Fibroblast of gingiva (primary cell): ENCODE measurements around the gene MANBA.
A peak's percentile ranks its signal among the peaks of the same experiment; 100 is the strongest.
"Not testable (repeated sequence)": the region's sequence is repeated elsewhere in the genome, so short reads cannot be mapped to it uniquely, and the experiment has no call there.

Experiments used
- DNase-seq: peaks from one replicate; pipeline ENCODE4 v3.0.0-alpha.2; 2011; ENCODE audit warnings: low read depth

The MANBA gene

GRCh38 chr4:102722740-102723139 lies 38.0 kb downstream of the MANBA start:
- no peak for DNase-seq

DNA sequence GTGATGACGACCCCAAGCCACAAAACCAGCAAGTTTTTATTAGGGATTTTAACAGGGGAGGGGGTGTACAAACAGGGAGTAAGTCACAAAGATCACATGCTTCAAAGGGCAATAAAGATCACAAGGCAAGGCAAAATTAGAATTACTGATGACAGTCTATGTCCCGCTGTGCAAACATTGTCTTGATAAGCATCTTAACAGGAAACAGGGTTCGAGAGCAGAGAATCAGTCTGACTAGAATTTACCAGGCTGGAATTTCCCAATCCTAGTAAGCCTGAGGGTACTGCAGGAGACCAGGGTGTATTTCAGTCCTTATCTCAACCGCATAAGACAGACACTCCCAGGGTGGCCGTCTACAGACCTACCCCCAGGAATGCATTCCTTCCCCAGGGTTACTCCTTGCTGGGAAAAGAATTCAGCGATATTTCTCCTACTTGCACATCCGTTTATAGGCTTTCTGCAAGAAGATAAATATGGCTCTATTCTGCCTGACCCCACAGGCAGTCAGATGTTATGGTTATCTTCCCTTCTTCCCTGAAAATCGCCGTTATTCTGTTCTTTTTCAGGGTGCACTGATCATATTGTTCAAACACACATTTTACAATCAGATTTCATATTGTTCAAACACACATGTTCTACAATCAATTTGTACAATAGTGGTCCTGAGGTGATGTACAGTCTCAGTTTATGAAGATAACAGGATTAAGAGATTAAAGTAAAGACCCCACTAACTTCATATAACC lies 41.8 kb downstream of the MANBA start:
- not testable (repeated sequence) for DNase-seq

GRCh38 chr4:102717448-102718092 lies 43.2 kb downstream of the MANBA start:
- no peak for DNase-seq

- no peak for DNase-seq
Measured at GRCh38 chr4:102715057-102715456, 45.7 kb downstream of the MANBA start.

DNA sequence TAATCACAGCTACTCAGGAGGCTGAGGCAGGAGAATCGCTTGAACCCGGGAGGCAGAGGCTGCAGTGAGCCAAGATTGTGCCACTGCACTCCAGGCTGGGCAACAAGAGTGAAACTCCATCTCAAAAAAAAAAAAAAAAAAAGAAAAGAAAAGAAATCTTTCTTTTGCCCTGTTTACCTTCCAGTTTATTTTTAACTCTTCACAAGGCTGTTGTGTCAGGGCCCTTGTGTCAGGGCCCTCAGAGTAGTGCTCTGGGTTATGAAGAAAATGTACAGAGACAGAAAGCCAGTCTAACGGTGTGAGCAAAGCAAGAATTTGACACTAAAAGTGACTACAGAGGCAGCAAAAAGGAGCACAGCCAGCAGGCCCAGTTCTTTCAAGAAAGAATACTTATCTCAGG lies 47.0 kb downstream of the MANBA start:
- not testable (repeated sequence) for DNase-seq

DNA sequence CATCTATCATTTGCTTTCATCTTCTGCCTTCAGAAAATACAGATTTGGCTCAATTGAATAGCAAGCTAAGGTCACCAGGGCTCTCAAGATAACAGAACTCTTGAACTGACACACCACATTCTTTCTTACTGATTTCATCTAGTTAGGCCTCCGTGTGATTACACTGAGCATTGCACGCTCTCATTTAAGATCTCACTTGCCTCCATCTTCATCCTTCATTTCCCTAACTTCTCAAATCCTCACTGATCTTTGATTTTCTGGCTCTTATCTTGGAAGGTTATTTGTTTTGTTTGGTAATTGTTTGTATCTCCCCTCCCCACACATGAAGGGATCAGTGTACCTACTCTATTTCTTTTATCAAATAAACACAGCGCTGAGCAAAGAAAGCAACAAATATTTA lies 47.7 kb downstream of the MANBA start:
- no peak for DNase-seq

DNA sequence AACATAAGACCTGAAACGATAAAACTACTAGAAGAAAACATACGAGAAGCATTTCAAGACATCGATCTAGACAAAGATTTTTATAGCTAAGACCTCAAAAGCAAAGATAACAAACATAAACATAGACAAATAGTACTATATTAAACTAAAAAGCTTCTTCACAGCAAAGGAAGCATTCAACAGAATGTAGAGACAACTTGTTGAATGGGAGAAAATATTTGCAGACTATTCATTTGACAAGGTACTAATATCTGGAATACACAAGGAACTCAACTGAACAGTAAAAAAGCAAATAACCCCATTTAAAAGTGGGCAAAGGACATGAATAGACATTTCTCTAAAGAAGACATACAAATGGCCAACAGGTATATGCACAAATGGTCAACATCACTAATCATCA lies 49.8 kb downstream of the MANBA start:
- DNase-seq: no peak

DNA sequence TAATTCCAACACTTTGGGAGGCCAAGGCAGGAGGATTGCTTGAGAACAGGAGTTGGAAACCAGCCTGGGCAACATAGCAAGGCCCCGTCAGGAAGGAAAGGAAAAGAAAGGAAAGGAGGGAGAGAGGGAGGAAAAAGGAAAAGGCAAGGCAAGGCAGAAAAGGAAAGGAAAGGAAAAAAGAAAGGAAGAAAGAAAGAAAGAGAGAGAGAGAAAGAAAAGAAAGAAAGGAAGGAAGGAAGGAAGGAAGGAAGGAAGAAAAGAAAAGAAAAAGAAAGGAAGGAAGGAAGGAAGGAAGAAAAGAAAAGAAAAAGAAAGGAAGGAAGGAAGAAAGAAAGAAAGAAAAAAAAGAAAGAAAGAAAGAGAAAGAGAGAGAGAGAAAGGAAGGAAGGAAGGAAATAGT lies 51.7 kb downstream of the MANBA start:
- not testable (repeated sequence) for DNase-seq

- no peak for DNase-seq
Measured at GRCh38 chr4:102707150-102707549, 53.6 kb downstream of the MANBA start.

DNA sequence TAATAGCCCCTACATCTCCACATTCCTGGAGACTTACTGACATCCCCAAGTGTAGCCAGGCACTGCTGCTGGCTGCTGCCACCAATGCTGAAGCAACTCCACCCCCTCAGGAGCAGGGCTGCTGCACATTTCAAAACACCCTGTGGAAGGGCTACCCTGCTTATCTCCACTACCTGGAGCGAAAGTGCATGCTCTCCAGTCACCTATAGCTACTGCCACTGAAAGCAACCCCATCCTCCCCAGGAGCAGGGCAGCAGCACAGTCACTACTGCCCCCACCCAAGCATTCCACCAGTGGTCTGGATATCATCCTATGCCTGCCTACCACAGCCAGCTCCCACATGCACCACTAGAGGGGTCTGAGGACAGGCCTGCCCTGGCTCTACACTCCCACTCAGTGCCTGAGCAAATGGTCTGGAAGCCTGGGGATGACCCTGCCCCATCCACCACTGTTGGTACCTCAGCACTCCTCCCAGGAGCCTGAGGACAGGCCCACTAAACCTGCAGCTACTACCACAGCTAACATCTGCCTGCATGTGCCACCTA lies 55.3 kb downstream of the MANBA start:
- no peak for DNase-seq

DNA sequence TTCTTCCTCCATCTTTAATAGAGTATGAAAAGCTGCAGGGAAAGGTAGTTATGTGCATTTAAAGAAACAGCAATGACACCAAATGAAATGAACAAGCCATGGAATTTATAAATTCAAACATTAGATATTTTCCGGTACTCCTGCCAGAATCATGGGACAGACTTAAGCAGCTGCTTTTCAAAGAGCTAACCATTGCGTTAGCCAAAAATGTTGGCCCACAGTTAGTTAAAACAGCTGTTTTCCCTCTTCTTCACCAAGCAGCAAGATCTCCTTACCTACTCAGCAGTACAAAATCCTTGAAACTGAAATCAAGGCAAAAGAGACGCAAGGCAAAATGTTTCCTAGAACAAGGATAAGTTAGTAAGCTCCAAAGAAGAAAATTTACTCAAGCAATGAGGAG lies 64.0 kb downstream of the MANBA start:
- DNase-seq: peak; percentile 61

DNA sequence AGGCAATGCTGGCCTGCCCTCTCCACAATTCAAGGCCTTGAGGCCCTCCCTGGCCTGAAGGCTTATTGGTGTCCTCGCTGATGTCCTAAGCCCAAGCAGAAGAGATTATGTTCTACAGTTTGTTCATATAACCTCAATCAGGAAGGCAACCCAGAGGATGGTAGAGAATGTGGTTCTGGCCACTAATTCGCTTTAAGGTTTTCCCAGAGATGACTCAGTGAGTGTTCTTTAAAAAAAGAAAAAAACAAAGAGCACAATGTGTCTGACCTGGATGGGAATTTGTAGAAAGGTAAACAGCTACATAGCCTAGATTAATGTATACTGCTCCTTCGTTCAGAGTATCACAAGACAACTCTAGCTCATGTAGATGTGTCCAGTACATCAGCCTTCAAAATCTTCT lies 66.0 kb downstream of the MANBA start:
- no peak for DNase-seq

DNA sequence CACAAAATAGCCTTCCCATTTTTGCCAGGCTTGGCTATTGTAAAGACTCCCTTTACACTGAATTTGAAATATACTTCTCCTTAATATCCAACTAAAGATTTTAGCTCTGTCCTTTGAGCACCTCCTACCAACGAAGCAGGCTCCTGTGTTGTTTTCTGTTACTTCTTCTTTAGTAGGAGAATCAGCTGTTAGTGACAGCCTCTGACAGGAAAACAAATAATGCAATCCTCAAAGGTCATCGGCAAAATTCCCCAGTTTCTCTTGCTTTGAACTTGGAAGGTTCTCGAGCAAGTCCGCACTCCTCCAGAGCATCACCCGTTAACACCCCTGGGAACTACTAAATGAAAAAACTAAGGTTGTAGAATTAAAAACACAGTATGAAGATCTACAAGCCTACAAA lies 66.9 kb downstream of the MANBA start:
- DNase-seq: no peak

- DNase-seq: no peak
Measured at GRCh38 chr4:102693262-102693850, 67.4 kb downstream of the MANBA start.

- DNase-seq: no peak
Measured at GRCh38 chr4:102692474-102692873, 68.3 kb downstream of the MANBA start.

GRCh38 chr4:102687982-102688433 lies 72.8 kb downstream of the MANBA start:
- no peak for DNase-seq

DNA sequence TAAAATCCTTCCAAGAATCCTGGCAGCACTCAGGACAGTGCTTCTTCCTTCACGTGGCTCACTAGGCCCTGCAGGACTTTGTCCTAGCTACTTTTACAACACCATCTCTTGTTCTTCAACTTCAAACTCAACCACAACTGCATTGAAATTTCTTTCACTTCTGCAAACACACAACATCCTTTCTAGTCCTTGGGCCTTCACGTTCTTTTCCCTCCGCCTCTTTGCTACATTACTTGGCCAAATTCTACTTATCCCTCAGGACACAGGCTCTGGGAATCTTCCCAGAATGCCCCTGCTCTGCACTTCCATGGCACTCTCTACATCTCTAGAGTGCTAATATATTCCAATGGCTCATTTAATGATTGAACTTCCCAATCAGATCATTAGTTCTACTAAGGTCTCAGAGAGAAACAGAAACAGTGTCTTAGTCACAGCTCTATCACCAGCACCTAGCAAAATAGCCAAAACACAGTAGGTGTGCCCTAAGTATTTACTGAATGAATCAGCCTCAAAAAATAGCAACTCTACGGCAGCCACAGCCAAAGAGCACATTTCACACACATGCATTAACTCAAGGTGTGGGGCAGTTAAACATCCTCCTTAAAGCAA lies 73.3 kb downstream of the MANBA start:
- no peak for DNase-seq

GRCh38 chr4:102685768-102686167 lies 75.0 kb downstream of the MANBA start:
- no peak for DNase-seq

- no peak for DNase-seq
Measured at GRCh38 chr4:102684610-102685052, 76.1 kb downstream of the MANBA start.

GRCh38 chr4:102683881-102684609 lies 76.7 kb downstream of the MANBA start:
- no peak for DNase-seq

DNA sequence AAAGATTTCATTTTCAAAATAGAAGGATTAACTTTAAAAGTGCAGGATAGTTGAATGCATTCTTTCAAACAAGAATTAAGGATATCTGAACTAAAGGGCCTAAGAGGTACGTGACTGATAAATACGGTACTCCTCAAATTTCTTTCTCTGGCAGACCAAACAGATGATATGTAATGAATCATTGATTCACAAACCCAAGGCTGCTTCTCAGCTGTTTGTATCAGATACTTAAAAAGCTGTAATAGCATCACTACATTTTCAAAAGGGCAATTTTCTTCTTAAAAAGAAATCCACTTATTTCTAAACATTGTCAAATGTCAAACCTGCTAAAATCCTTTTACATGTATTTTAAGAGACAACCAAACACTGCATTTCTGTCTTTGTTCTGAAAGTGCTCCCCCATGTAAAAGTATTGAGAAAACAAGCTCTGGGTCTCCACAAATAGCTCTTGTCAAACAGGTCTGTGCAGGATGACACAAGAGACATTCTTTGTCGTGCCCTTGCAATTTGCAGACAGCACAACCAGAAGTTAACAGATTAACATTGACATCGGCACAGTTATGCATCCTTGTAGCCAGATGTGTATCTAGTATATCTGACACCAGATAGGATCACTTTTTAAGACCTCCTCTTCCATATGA lies 82.0 kb downstream of the MANBA start:
- DNase-seq: no peak
